Esophagus (tissue), 2 donors: ENCODE measurements around the gene CNTNAP1. TPM values are rescaled to one million over a fixed set of nuclear protein-coding genes. Genes with fewer than 3 reads are reported as not detected.

Source experiments
- H3K27ac ChIP-seq, 2 donors: one replicate each; pipeline ENCODE4 v1.5.1; 2013; ENCODE audit warnings: low read depth in 2 of 2, mild to moderate bottlenecking in 2 of 2, inconsistent platforms in 1 of 2, low read length in 1 of 2, moderate library complexity in 1 of 2
- H3K27me3 ChIP-seq, 2 donors: one replicate each; pipeline ENCODE4 v1.6.1; 2013; ENCODE audit warnings: low read length in 2 of 2, control low read depth in 1 of 2, mild to moderate bottlenecking in 1 of 2; ENCODE audit not compliant: insufficient read depth in 2 of 2, control insufficient read depth in 1 of 2
- H3K36me3 ChIP-seq, 2 donors: one replicate each; pipeline ENCODE4 v1.6.1; 2013; ENCODE audit warnings: low read length in 1 of 2; ENCODE audit not compliant: control insufficient read depth in 2 of 2, insufficient read depth in 2 of 2
- H3K4me1 ChIP-seq, 2 donors: one replicate each; pipeline ENCODE4 v1.6.1; 2013; ENCODE audit warnings: low read length in 1 of 2; ENCODE audit not compliant: control insufficient read depth in 2 of 2, insufficient read depth in 2 of 2
- H3K4me3 ChIP-seq, 2 donors: one replicate each; pipeline ENCODE4 v1.5.1; 2013; ENCODE audit warnings: low read length in 2 of 2, mild to moderate bottlenecking in 2 of 2, low read depth in 1 of 2, moderate library complexity in 1 of 2
- H3K9me3 ChIP-seq, 2 donors: one replicate each; pipeline ENCODE4 v1.6.1; 2013; ENCODE audit warnings: mild to moderate bottlenecking in 2 of 2, low read depth in 1 of 2, low read length in 1 of 2, moderate library complexity in 1 of 2; ENCODE audit not compliant: control insufficient read depth in 2 of 2, insufficient read depth in 1 of 2
- WGBS, 2 donors: extraction: QIAGEN DNeasy Blood & Tissue Kit; methylation state at CpG; one replicate each; pipeline ENCODE4 v1.1.7; 2013; 5-methylcytosine and 5-hydroxymethylcytosine counted together
- polyA plus RNA-seq, 2 donors: library from polyadenylated mRNA; stranded (reverse); fragments of 200-250 nt; gene quantifications; one replicate each; pipeline ENCODE4 v1.2.3, GENCODE V29; 2013
- donor health status: healthy with polysubstance abuse.
- donor health status: Bipolar disorder and iron deficiency.

Gene CNTNAP1
- polyA plus RNA-seq, 2 donors = 1.3 to 1.5 TPM

DNA sequence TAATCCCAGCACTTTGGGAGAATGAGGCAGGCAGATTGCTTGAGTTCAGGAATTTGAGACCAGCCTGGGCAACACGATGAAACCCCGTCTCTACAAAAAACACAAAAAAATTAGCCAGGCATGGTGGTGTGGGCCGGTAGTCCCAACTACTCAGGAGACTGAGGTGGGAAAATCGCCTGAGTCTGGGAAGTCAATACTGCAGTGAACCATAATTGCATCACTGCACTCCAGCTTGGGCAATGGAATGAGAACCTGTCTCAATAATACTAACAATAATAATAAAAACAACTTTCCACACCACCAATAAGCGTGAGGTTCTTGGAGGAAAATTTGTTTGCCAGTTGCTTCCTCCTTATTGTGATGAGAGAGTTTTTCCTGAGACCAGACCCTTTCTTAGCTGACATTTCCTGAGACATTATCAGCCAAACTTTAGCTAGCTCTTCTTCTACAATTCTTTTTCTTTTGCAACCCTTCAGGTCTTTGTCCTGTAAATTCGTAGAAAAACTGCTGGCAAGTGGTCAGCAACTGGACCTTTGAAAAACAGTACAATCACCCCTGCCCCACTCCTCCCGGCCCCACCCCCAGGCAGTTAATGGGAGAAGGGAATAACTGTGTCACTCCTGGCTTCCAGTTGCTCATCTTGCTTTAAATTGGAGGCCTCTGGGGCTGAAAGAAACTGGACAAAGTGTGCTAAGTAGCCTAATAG lies 66.0 kb downstream of the CNTNAP1 start:
- Histone ChIP-seq H3K27me3 (no peaks in the 10 kb centered on the region), H3K9me3 (no peaks in the 10 kb centered on the region), H3K27ac (peak overlapping the region in 1 of 2 donors; percentile 5), H3K4me1 (no peaks in the 10 kb centered on the region), H3K4me3 (no peak overlapping the region), H3K36me3 (no peaks in the 10 kb centered on the region)
- 67 to 69% methylated on average over 7 of the region's 7 CpGs for WGBS, 2 donors

- whole genome bisulfite sequencing, 2 donors = 66 to 72% methylated on average over 11 of the region's 11 CpGs
- Histone ChIP-seq H3K4me1 (no peaks in the 10 kb centered on the region), H3K27ac (peak overlapping the region in 1 of 2 donors; percentile 23), H3K9me3 (no peaks in the 10 kb centered on the region), H3K27me3 (no peaks in the 10 kb centered on the region), H3K36me3 (no peaks in the 10 kb centered on the region), H3K4me3 (no peak overlapping the region)
Measured at GRCh38 chr17:42748908-42749798, 66.8 kb downstream of the CNTNAP1 start.

Other genes starting within 250 kb of the CNTNAP1 start
- gene ATP6V0A1, start 223.7 kb upstream of the CNTNAP1 start, polyA plus RNA-seq = 10 to 100 TPM; 27.0 to 27.5 TPM
- gene NAGLU, start 146.3 kb upstream of the CNTNAP1 start, polyA plus RNA-seq = 10 to 100 TPM; 17.6 to 18.8 TPM
- 1 to 10 TPM; 4.0 to 9.0 TPM for gene HSD17B1, start 129.6 kb upstream of the CNTNAP1 start, polyA plus RNA-seq
- gene COASY, start 120.4 kb upstream of the CNTNAP1 start, polyA plus RNA-seq = 10 to 100 TPM; 58.2 to 62.1 TPM
- gene MLX, start 115.4 kb upstream of the CNTNAP1 start, polyA plus RNA-seq = 10 to 100 TPM; 36.8 to 38.3 TPM
- gene PSMC3IP, start 104.8 kb upstream of the CNTNAP1 start, polyA plus RNA-seq = 1 to 10 TPM; 6.4 to 7.2 TPM
- gene RETREG3, start 73.2 kb upstream of the CNTNAP1 start, polyA plus RNA-seq = 10 to 100 TPM; 15.3 to 28.5 TPM
- gene TUBG1, start 72.8 kb upstream of the CNTNAP1 start, polyA plus RNA-seq = 10 to 100 TPM; 27.2 to 49.9 TPM
- gene TUBG2, start 23.2 kb upstream of the CNTNAP1 start, polyA plus RNA-seq = 10 to 100 TPM in 1 of 2 donors, 1 to 10 TPM in 1; 7.6 to 12.0 TPM
- gene PLEKHH3, start 5.5 kb upstream of the CNTNAP1 start, polyA plus RNA-seq = 10 to 100 TPM; 49.4 to 84.6 TPM
- gene CCR10, start 688 bp upstream of the CNTNAP1 start, polyA plus RNA-seq = under 1 TPM; 0.22 to 0.42 TPM
- gene EZH1, start 62.5 kb downstream of the CNTNAP1 start, polyA plus RNA-seq = 10 to 100 TPM; 15.6 to 19.8 TPM
- gene RAMP2, start 78.7 kb downstream of the CNTNAP1 start, polyA plus RNA-seq = 10 to 100 TPM in 1 of 2 donors, 1 to 10 TPM in 1; 7.5 to 13.5 TPM
- 100 to 1,000 TPM in 1 of 2 donors, 10 to 100 TPM in 1; 42.8 to 123 TPM for gene VPS25, start 90.9 kb downstream of the CNTNAP1 start, polyA plus RNA-seq
- 10 to 100 TPM in 1 of 2 donors, 1 to 10 TPM in 1; 6.7 to 12.8 TPM for gene WNK4, start 98.1 kb downstream of the CNTNAP1 start, polyA plus RNA-seq
- gene COA3, start 116.2 kb downstream of the CNTNAP1 start, polyA plus RNA-seq = 100 to 1,000 TPM in 1 of 2 donors, 10 to 100 TPM in 1; 89.9 to 185 TPM
- under 1 TPM; 0.18 TPM for gene CNTD1, start 116.3 kb downstream of the CNTNAP1 start, polyA plus RNA-seq
- gene BECN1, start 141.8 kb downstream of the CNTNAP1 start, polyA plus RNA-seq = 10 to 100 TPM; 29.1 to 53.9 TPM
- gene PSME3, start 150.9 kb downstream of the CNTNAP1 start, polyA plus RNA-seq = 10 to 100 TPM; 24.8 to 69.3 TPM
- under 1 TPM; 0.24 to 0.86 TPM for gene AOC2, start 162.0 kb downstream of the CNTNAP1 start, polyA plus RNA-seq
- 10 to 100 TPM in 1 of 2 donors, 1 to 10 TPM in 1; 9.7 to 25.3 TPM for gene AOC3, start 168.7 kb downstream of the CNTNAP1 start, polyA plus RNA-seq
- gene G6PC1, start 218.3 kb downstream of the CNTNAP1 start, polyA plus RNA-seq = not detected